DND-41 (cell line): ENCODE results near the gene CEMIP.

Experiments used
- ATAC-seq: fragments of 200-7000 bp; cut with Tn5 transposase; 3 replicates; pipeline ENCODE4 v1.9.1; 2021; ENCODE audit warnings: low read depth; ENCODE audit not compliant: insufficient read depth
- DNase-seq: peaks from one replicate; pipeline ENCODE4 v3.0.0-alpha.2; 2020
- H2AFZ ChIP-seq: 2 replicates; pipeline ENCODE4 v1.6.0; 2012; ENCODE audit warnings: low read depth, low read length
- H3K27ac ChIP-seq: 2 replicates; pipeline ENCODE4 v1.5.1; 2012; ENCODE audit warnings: low read length, inconsistent platforms
- H3K27me3 ChIP-seq: fragments of 200-600 bp; sonication (generic); 2 replicates; pipeline ENCODE4 v1.6.0; 2012; ENCODE audit warnings: low read length, mild to moderate bottlenecking, inconsistent platforms; ENCODE audit not compliant: insufficient read depth, poor library complexity
- H3K36me3 ChIP-seq: 2 replicates; pipeline ENCODE4 v1.5.1; 2012; ENCODE audit warnings: low read length, inconsistent platforms; ENCODE audit not compliant: insufficient read depth
- H3K4me1 ChIP-seq: 2 replicates; pipeline ENCODE4 v1.5.1; 2012; ENCODE audit warnings: mild to moderate bottlenecking, low read length; ENCODE audit not compliant: insufficient read depth
- H3K4me2 ChIP-seq: 2 replicates; pipeline ENCODE4 v1.6.0; 2012; ENCODE audit warnings: mild to moderate bottlenecking, moderate library complexity, low read length, inconsistent platforms; ENCODE audit not compliant: insufficient read depth
- H3K4me3 ChIP-seq, 2 experiments: fragments of 200-600 bp in 1 of 2; shearing (Covaris generic) in 1 of 2; 2 replicates each; pipeline ENCODE4 v1.5.1; 2012 to 2016; ENCODE audit warnings: inconsistent platforms in 2 of 2, low read length in 2 of 2, mild to moderate bottlenecking in 2 of 2, low read depth in 1 of 2, moderate library complexity in 1 of 2
- H3K79me2 ChIP-seq: 2 replicates; pipeline ENCODE4 v1.6.0; 2012; ENCODE audit warnings: low read length, inconsistent platforms; ENCODE audit not compliant: insufficient read depth
- H3K9ac ChIP-seq: 2 replicates; pipeline ENCODE4 v1.6.0; 2012; ENCODE audit warnings: low read depth, mild to moderate bottlenecking, inconsistent platforms, low read length, moderate library complexity
- H3K9me3 ChIP-seq: 2 replicates; pipeline ENCODE4 v1.5.1; 2012; ENCODE audit warnings: low read length, moderate library complexity, mild to moderate bottlenecking, inconsistent platforms; ENCODE audit not compliant: insufficient read depth, severe bottlenecking
- H4K20me1 ChIP-seq: 2 replicates; pipeline ENCODE4 v1.6.0; 2012; ENCODE audit warnings: low read length; ENCODE audit not compliant: insufficient read depth
- CTCF ChIP-seq: IDR thresholded peaks from 2 replicates; pipeline ENCODE4 v1.5.1; 2012; ENCODE audit warnings: borderline replicate concordance, low read length, moderate library complexity, mild to moderate bottlenecking; ENCODE audit not compliant: poor library complexity, severe bottlenecking; ENCODE audit errors: extremely low read depth
- EZH2 ChIP-seq: IDR thresholded peaks from 3 replicates; pipeline ENCODE4 v1.6.1; 2012; ENCODE audit warnings: borderline replicate concordance, low read depth, mild to moderate bottlenecking, moderate library complexity, low read length, inconsistent platforms; ENCODE audit not compliant: severe bottlenecking

CEMIP gene

GRCh38 chr15:80942746-80943565 lies 163.8 kb downstream of the CEMIP start:
- TF ChIP-seq CTCF (no peak), EZH2 (no peak)
- Histone ChIP-seq H3K27me3 (no peaks in the 10 kb centered on the region), H3K79me2 (no peaks in the 10 kb centered on the region), H3K36me3 (peaks cover 8% of the 10 kb centered on the region; the same call in 1 of the 2 replicates), H2AFZ (no peak overlapping the region), H3K4me2 (no peak overlapping the region), H4K20me1 (no peaks in the 10 kb centered on the region), H3K9me3 (no peaks in the 10 kb centered on the region), H3K4me3 (no peak overlapping the region), H3K27ac (no peak overlapping the region), H3K9ac (no peak overlapping the region), H3K4me1 (no peaks in the 10 kb centered on the region)
- ATAC-seq (no peak), DNase-seq (no peak)

- ATAC-seq (no peak), DNase-seq (no peak)
- Histone ChIP-seq H3K9me3 (no peaks in the 10 kb centered on the region), H3K9ac (no peak overlapping the region), H3K36me3 (peaks cover 23% of the 10 kb centered on the region), H4K20me1 (no peaks in the 10 kb centered on the region), H3K79me2 (no peaks in the 10 kb centered on the region), H3K27ac (no peak overlapping the region), H3K27me3 (no peaks in the 10 kb centered on the region), H3K4me3 (no peak overlapping the region), H3K4me1 (no peaks in the 10 kb centered on the region), H3K4me2 (no peak overlapping the region), H2AFZ (no peak overlapping the region)
- no peak for TF ChIP-seq EZH2
- no peak for TF ChIP-seq CTCF
Measured at GRCh38 chr15:80944818-80945217, 165.6 kb downstream of the CEMIP start.

- Histone ChIP-seq H3K27ac (no peak overlapping the region), H3K4me2 (no peak overlapping the region), H3K9ac (no peak overlapping the region)
Measured at GRCh38 chr15:80945605-80946004, 166.4 kb downstream of the CEMIP start.

More at GRCh38 chr15:80945605-80946004, 166.4 kb downstream of the CEMIP start:
- TF ChIP-seq CTCF (no peak), EZH2 (no peak)
- Histone ChIP-seq H4K20me1 (no peaks in the 10 kb centered on the region), H3K27me3 (no peaks in the 10 kb centered on the region), H3K9me3 (no peaks in the 10 kb centered on the region), H3K4me1 (no peaks in the 10 kb centered on the region; the same call in 1 of the 2 replicates), H3K79me2 (no peaks in the 10 kb centered on the region), H3K4me3 (no peak overlapping the region), H3K36me3 (peaks cover 27% of the 10 kb centered on the region), H2AFZ (no peak overlapping the region)
- ATAC-seq: no peak
- no peak for DNase-seq
